Stimulated activated CD8-positive, alpha-beta memory T cell treated with anti-CD3 and anti-CD28 coated beads, Interleukin-15, amount 100 ng/mL, for 1 hour (primary cell): ENCODE data around the gene MPPE1.

Experiments
- DNase-seq: peaks from one replicate; pipeline ENCODE4 v3.0.0-alpha.2; 2020; ENCODE audit warnings: low read depth

The MPPE1 gene

GRCh38 chr18:11884396-11885030, 23.6 kb downstream of the MPPE1 start:
- DNase-seq, result no peak

GRCh38 chr18:11883153-11883552, 25.0 kb downstream of the MPPE1 start:
- DNase-seq, result no peak

GRCh38 chr18:11882636-11883035, 25.5 kb downstream of the MPPE1 start:
- DNase-seq, result no peak

DNA sequence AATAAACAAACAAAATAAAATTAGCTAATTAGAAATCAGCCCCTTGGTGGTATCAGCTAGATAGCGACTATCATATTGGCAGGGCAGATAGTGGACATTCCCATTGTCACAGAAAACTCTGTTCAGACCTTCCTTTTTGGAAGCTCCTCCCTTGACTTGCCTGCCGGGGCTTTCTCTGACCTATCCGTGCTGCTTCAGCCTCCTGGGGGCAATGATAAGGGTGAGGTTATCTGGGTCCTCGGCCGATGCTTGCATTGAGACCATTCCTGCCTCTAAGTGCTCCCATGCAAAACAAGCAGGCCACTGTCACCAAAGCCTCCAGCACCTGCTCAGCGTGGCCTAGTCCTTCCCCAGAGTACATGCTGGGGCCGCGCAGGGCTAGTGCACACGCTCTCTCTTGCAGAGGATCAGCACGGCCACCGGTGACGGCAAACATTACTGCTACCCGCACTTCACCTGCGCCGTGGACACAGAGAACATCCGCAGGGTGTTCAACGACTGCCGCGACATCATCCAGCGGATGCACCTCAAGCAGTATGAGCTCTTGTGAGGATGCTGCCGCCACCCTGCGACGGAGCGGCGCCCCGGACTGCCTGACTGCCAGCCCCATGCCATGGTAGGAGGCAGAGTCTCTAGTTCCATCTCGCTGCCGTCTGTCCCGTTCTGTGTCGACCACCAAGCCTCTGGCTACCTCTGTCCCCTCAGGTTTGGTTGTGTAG, 27.4 kb downstream of the MPPE1 start:
- no peak for DNase-seq

- no peak for DNase-seq
Measured at GRCh38 chr18:11877497-11878135, 30.5 kb downstream of the MPPE1 start.

GRCh38 chr18:11874676-11875075, 33.4 kb downstream of the MPPE1 start:
- DNase-seq, result no peak

GRCh38 chr18:11873670-11874340, 34.3 kb downstream of the MPPE1 start:
- DNase-seq, result no peak

- no peak for DNase-seq
Measured at GRCh38 chr18:11872479-11873136, 35.5 kb downstream of the MPPE1 start.

DNA sequence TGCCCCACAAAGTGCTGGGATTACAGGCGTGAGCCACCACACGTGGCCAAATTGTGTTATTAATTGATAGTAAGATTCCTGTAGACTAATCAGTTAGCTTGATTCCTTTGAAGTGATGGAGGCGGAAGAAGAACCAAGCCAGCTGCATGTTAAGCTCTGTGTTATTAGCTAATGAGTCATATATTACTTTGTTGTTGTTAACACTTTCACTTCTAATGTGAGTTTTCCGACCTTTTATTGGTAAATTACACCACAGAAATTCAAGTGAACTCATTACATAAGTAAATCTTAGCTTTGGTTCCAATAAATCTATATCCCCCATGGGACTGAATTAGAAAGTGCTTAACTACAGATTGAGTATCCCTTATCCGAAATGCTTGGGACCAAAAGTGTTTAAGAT, 36.6 kb downstream of the MPPE1 start:
- DNase-seq, result no peak

DNA sequence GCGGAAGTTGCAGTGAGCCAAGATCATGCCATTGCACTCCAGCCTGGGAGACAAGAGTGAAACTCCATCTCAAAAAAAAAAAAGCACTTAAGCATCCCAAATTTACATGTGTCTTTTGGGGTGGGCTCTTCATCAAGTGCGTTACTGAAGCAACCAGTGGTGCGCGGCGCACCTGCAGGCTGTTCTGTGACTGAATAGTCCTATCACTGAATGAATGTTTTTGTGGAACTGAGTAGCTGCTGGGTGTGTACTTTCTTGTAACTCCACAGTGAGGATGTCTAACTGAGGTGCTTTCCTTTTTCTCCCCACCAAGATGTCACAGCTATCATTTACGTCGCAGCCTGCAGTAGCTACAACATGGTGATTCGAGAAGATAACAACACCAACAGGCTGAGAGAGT, 39.9 kb downstream of the MPPE1 start:
- DNase-seq, result no peak

DNA sequence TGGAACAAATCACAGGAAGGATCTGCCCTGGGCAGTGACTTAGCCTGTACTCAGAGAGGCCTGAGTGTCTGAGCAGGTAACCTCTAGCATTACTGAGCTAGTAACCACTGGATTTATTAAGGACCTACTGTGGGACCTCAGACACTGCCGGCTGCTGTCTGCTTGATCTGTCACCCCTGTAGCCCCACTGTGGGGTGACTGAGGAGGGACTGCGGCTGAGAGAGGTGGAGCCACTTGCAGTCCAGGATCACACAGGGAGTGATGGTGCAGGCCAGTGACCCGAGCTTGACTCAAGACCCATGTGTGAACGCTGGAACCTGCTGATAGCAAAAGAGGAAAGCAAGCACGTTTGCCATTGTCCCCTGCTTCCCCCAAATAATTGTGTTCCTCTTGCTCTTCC, 41.4 kb downstream of the MPPE1 start:
- no peak for DNase-seq

GRCh38 chr18:11866329-11866728, 41.8 kb downstream of the MPPE1 start:
- DNase-seq, result no peak

DNA sequence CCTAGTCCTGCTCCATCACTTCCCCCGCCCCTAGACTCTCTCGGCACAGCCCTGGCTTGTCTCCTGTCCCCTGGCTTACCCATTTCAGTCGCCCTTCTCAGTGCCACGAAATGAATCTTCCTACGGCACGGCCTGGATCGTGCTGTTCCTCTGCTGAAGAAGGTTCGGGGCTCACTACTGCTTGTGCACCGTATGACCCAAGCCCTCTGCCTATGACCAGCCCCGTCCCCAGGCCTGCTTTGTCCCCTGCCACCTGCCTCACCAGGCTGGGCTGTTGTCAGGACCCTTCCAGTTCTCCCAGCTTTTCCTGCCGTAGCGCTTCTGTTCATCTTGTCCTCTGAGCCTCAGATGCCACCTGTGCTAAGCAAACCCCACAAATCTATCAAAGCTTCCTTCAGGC, 43.0 kb downstream of the MPPE1 start:
- no peak for DNase-seq

GRCh38 chr18:11864471-11864870, 43.6 kb downstream of the MPPE1 start:
- DNase-seq, result no peak

DNA sequence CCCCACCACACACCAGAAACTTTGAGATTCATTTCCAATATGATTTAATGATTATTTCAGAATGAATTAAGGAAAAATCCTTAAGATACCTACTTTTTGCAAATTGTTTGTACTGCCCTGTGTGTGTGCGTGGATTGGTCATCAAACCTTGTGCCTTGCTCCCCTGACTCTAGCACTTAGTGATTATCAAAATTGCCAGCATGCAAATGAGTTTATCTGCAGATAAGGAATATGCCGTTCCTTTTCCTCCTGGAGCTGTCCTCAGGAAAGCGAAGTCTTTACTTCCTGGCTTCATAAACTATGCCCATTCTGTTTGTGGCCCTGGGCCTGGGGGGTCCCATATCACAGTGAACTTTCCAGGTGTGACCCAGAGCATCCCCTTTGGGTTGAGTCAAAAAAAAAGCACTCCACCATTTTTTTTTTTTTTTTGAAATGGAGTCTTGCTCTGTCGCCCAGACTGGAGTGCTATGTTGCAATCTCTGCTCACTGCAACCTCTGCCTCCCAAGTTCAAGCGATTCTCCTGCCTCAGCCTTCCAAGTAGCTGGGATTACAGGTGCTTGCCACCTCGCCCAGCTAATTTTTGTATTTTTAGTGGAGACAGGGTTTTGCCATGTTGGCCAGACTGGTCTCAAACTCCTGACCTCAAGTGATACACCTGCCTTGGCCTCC, 45.5 kb downstream of the MPPE1 start:
- DNase-seq, result no peak

GRCh38 chr18:11861583-11862288, 46.4 kb downstream of the MPPE1 start:
- no peak for DNase-seq

- no peak for DNase-seq
Measured at GRCh38 chr18:11860594-11861450, 47.3 kb downstream of the MPPE1 start.

- DNase-seq, result no peak
Measured at GRCh38 chr18:11859903-11860407, 48.2 kb downstream of the MPPE1 start.

- no peak for DNase-seq
Measured at GRCh38 chr18:11859282-11859830, 48.8 kb downstream of the MPPE1 start.
